MM.1S (cell line): ENCODE measurements around the gene PIGR.

ENCODE experiments used
- DNase-seq: peaks from one replicate; pipeline ENCODE4 v3.0.0-alpha.2; 2015
- H2AFZ ChIP-seq: fragments of 300-600 bp; sonication (generic); 2 replicates; pipeline ENCODE4 v1.6.0; 2016; ENCODE audit warnings: antibody characterized with exemption, low read length
- H3F3A ChIP-seq: fragments of 300-600 bp; sonication (generic); 2 replicates; pipeline ENCODE4 v1.6.1; 2016; ENCODE audit warnings: mild to moderate bottlenecking, antibody characterized with exemption, low read length, moderate library complexity, mixed read lengths; ENCODE audit not compliant: insufficient read depth
- H3K27ac ChIP-seq: fragments of 300-600 bp; sonication (generic); 2 replicates; pipeline ENCODE4 v1.5.1; 2016; ENCODE audit warnings: mild to moderate bottlenecking, low read length
- H3K27me3 ChIP-seq: fragments of 300-600 bp; sonication (generic); replicated peaks from 2 replicates; pipeline ENCODE4 v1.6.0; 2016; ENCODE audit warnings: low read length; ENCODE audit not compliant: insufficient read depth
- H3K36me3 ChIP-seq: fragments of 300-600 bp; sonication (generic); replicated peaks from 2 replicates; pipeline ENCODE4 v1.6.1; 2016; ENCODE audit warnings: mild to moderate bottlenecking, low read length, mixed read lengths; ENCODE audit not compliant: insufficient read depth
- H3K4me1 ChIP-seq: fragments of 300-600 bp; sonication (generic); 2 replicates; pipeline ENCODE4 v1.6.1; 2016; ENCODE audit warnings: low read length, mixed read lengths
- H3K4me2 ChIP-seq: fragments of 300-600 bp; sonication (generic); 2 replicates; pipeline ENCODE4 v1.6.0; 2016; ENCODE audit warnings: low read depth, low read length
- H3K4me3 ChIP-seq: fragments of 300-600 bp; sonication (generic); 2 replicates; pipeline ENCODE4 v1.5.1; 2016; ENCODE audit warnings: low read length, mixed read lengths
- H3K79me2 ChIP-seq: fragments of 300-600 bp; sonication (generic); 2 replicates; pipeline ENCODE4 v1.6.1; 2016; ENCODE audit warnings: mixed run types, low read length, mixed read lengths
- H3K9ac ChIP-seq: fragments of 300-600 bp; sonication (generic); 2 replicates; pipeline ENCODE4 v1.6.1; 2016; ENCODE audit warnings: low read length, mixed read lengths
- H3K9me2 ChIP-seq: fragments of 300-600 bp; sonication (generic); replicated peaks from 2 replicates; pipeline ENCODE4 v1.6.1; 2016; ENCODE audit warnings: mild to moderate bottlenecking, low read length, mixed read lengths; ENCODE audit not compliant: insufficient read depth
- H3K9me3 ChIP-seq: fragments of 300-600 bp; sonication (generic); replicated peaks from 2 replicates; pipeline ENCODE4 v1.6.1; 2016; ENCODE audit warnings: mild to moderate bottlenecking, low read length, mixed read lengths; ENCODE audit not compliant: insufficient read depth
- H4K20me1 ChIP-seq: fragments of 300-600 bp; sonication (generic); 2 replicates; pipeline ENCODE4 v1.6.1; 2016; ENCODE audit warnings: mild to moderate bottlenecking, low read length, moderate library complexity, mixed read lengths; ENCODE audit not compliant: insufficient read depth
- CTCF ChIP-seq: fragments of 300-600 bp; sonication (generic); IDR thresholded peaks from 2 replicates; pipeline ENCODE4 v1.5.1; 2016; ENCODE audit warnings: antibody characterized with exemption, low read length, mixed read lengths
- EZH2 ChIP-seq: fragments of 300-600 bp; sonication (generic); optimal IDR thresholded peaks from 2 replicates; pipeline ENCODE3; 2017; ENCODE audit warnings: low read depth, mild to moderate bottlenecking, antibody characterized with exemption, low read length, mixed read lengths
- EZH2phosphoT487 ChIP-seq: fragments of 300-600 bp; sonication (generic); IDR thresholded peaks from 2 replicates; pipeline ENCODE4 v1.6.1; 2018; ENCODE audit warnings: antibody characterized with exemption, low read length

PIGR gene

GRCh38 chr1:206885341-206886060 is 60.8 kb downstream of the PIGR start:
- no peak overlapping the region for H2AFZ ChIP-seq
- DNase-seq, result no peak
- H3K9me3 ChIP-seq, result no peaks in the 10 kb centered on the region
- TF ChIP-seq EZH2phosphoT487, result no peak
- TF ChIP-seq EZH2, result no peak
- H3K27me3 ChIP-seq, result peaks cover 4% of the 10 kb centered on the region; the same call in 1 of the 2 replicates
- H3K4me3 ChIP-seq, result no peak overlapping the region
- H3K9me2 ChIP-seq, result no peaks in the 10 kb centered on the region
- peaks cover 5% of the 10 kb centered on the region; the same call in 1 of the 2 replicates for H3F3A ChIP-seq
- H3K79me2 ChIP-seq, result no peaks in the 10 kb centered on the region
- peaks cover 7% of the 10 kb centered on the region; the same call in 1 of the 2 replicates for H3K4me1 ChIP-seq
- no peak overlapping the region for H3K4me2 ChIP-seq
- H3K9ac ChIP-seq, result no peak overlapping the region
- no peaks in the 10 kb centered on the region for H3K36me3 ChIP-seq
- H3K27ac ChIP-seq, result no peak overlapping the region
- no peaks in the 10 kb centered on the region for H4K20me1 ChIP-seq

GRCh38 chr1:206883876-206884275 is 62.4 kb downstream of the PIGR start:
- Histone ChIP-seq H3K27me3 (peaks cover 4% of the 10 kb centered on the region; the same call in 1 of the 2 replicates), H3K9me3 (no peaks in the 10 kb centered on the region), H3K4me2 (no peak overlapping the region), H3K4me3 (no peak overlapping the region), H3K27ac (no peak overlapping the region), H3K9me2 (no peaks in the 10 kb centered on the region), H3K4me1 (peaks cover 5% of the 10 kb centered on the region; the same call in 1 of the 2 replicates), H3K36me3 (no peaks in the 10 kb centered on the region), H3K9ac (no peak overlapping the region), H3F3A (peaks cover 5% of the 10 kb centered on the region; the same call in 1 of the 2 replicates), H4K20me1 (no peaks in the 10 kb centered on the region), H2AFZ (no peak overlapping the region), H3K79me2 (no peaks in the 10 kb centered on the region)
- no peak for DNase-seq
- TF ChIP-seq CTCF, result no peak
- no peak for TF ChIP-seq EZH2
- TF ChIP-seq EZH2phosphoT487, result no peak

- no peak overlapping the region for H3K4me3 ChIP-seq
- no peaks in the 10 kb centered on the region for H3K36me3 ChIP-seq
- peaks cover under 1% of the 10 kb centered on the region; the same call in 1 of the 2 replicates for H3F3A ChIP-seq
- peaks cover under 1% of the 10 kb centered on the region; the same call in 1 of the 2 replicates for H3K4me1 ChIP-seq
- H3K27me3 ChIP-seq, result peaks cover 4% of the 10 kb centered on the region; the same call in 1 of the 2 replicates
- H2AFZ ChIP-seq, result no peak overlapping the region
- no peaks in the 10 kb centered on the region for H4K20me1 ChIP-seq
- no peak overlapping the region for H3K9ac ChIP-seq
- H3K9me3 ChIP-seq, result no peaks in the 10 kb centered on the region
- TF ChIP-seq EZH2, result no peak
- no peak for TF ChIP-seq CTCF
- TF ChIP-seq EZH2phosphoT487, result no peak
- no peaks in the 10 kb centered on the region for H3K79me2 ChIP-seq
- no peaks in the 10 kb centered on the region for H3K9me2 ChIP-seq
- no peak for DNase-seq
- H3K4me2 ChIP-seq, result no peak overlapping the region
- no peak overlapping the region for H3K27ac ChIP-seq
Observed at GRCh38 chr1:206883160-206883559, 63.1 kb downstream of the PIGR start.

DNA sequence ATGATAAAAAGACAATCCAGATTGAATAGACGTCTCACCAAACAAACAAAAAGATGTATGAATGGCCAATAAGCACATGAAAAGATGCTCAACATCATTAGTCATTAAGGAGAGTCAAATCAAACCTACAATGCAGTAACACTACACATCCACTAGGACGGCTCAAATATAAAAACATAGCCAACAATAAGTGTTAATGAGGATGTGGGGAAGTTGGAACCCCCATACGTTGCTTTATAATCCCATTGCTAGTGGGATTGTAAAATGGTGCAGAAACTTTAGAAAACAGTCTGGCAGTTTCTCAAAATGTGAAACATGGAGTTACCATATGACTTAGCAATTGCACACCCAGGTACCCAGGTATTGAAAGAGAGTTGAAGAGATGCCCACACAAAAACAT is 63.7 kb downstream of the PIGR start:
- no peaks in the 10 kb centered on the region for H3F3A ChIP-seq
- no peaks in the 10 kb centered on the region for H3K36me3 ChIP-seq
- no peak for DNase-seq
- no peak overlapping the region for H3K27ac ChIP-seq
- no peak for TF ChIP-seq EZH2phosphoT487
- peak; percentile 33 for TF ChIP-seq CTCF
- H2AFZ ChIP-seq, result no peak overlapping the region
- no peaks in the 10 kb centered on the region for H3K79me2 ChIP-seq
- H3K27me3 ChIP-seq, result peaks cover under 1% of the 10 kb centered on the region; the same call in 1 of the 2 replicates
- H4K20me1 ChIP-seq, result no peaks in the 10 kb centered on the region
- H3K9me2 ChIP-seq, result no peaks in the 10 kb centered on the region
- H3K9ac ChIP-seq, result no peak overlapping the region
- no peak overlapping the region for H3K4me3 ChIP-seq
- no peaks in the 10 kb centered on the region for H3K4me1 ChIP-seq
- H3K4me2 ChIP-seq, result no peak overlapping the region
- H3K9me3 ChIP-seq, result no peaks in the 10 kb centered on the region
